ENCODE data around the gene SNX32. TPM values are rescaled to one million over a fixed set of nuclear protein-coding genes. Genes with fewer than 3 reads are reported as not detected.

Gene SNX32
- total RNA-seq, 3 donors from 2014 or later = 0.15 to 2.3 (median 0.48) TPM

DNA sequence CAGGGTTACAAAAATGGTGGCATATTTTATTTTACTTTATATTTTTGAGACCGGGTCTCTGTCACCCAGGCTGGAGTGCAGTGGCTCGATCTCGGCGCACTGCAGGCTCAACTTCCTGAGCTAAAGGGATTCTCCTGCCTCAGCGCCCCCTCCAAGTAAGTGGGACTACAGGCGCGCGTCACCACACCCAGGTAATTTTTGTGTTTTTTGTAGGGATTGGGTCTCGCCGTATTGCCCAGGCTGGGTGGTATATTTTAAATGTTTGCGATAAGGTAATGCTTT, 67.1 kb downstream of the SNX32 start:
- DNase-seq (ENCODE audit: low spot score in 2 of 2) = no peak
- Histone ChIP-seq H3K27ac (peak overlapping the region in 1 of 2 donors; percentile 46), H3K4me3 (peak overlapping the region; percentile 52 to 89 (median 53)), H3K4me1 (peaks cover 0 to 6% of the 10 kb centered on the region in 2 donors), H3K9me3 (no peaks in the 10 kb centered on the region), H3K27me3 (peaks cover 0 to 8% of the 10 kb centered on the region in 2 donors), H3K36me3 (no peaks in the 10 kb centered on the region)
- TF ChIP-seq, protein P1, sequence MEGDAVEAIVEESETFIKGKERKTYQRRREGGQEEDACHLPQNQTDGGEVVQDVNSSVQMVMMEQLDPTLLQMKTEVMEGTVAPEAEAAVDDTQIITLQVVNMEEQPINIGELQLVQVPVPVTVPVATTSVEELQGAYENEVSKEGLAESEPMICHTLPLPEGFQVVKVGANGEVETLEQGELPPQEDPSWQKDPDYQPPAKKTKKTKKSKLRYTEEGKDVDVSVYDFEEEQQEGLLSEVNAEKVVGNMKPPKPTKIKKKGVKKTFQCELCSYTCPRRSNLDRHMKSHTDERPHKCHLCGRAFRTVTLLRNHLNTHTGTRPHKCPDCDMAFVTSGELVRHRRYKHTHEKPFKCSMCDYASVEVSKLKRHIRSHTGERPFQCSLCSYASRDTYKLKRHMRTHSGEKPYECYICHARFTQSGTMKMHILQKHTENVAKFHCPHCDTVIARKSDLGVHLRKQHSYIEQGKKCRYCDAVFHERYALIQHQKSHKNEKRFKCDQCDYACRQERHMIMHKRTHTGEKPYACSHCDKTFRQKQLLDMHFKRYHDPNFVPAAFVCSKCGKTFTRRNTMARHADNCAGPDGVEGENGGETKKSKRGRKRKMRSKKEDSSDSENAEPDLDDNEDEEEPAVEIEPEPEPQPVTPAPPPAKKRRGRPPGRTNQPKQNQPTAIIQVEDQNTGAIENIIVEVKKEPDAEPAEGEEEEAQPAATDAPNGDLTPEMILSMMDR (IDR thresholded peaks at IDR 0.05) = no peak
- TF ChIP-seq POLR2AphosphoS5 (IDR thresholded peaks at IDR 0.05) (no peak), POLR2A (IDR thresholded peaks at IDR 0.05) (no peak)
- intact Hi-C loops (cut with DNase I; ENCODE audit: low total_unique reads) = no loop called here

- peaks cover 0 to 6% of the 10 kb centered on the region in 2 donors for H3K4me1 ChIP-seq
- H3K27ac ChIP-seq = no peak overlapping the region
- H3K27me3 ChIP-seq = peaks cover 0 to 8% of the 10 kb centered on the region in 2 donors
- H3K9me3 ChIP-seq = no peaks in the 10 kb centered on the region
- DNase-seq (ENCODE audit: low spot score in 2 of 2) = no peak
- TF ChIP-seq, protein P1 (IDR thresholded peaks at IDR 0.05) = no peak
- TF ChIP-seq POLR2A (IDR thresholded peaks at IDR 0.05) = no peak
- TF ChIP-seq POLR2AphosphoS5 (IDR thresholded peaks at IDR 0.05) = no peak
- no peak overlapping the region for H3K4me3 ChIP-seq
- intact Hi-C loops (cut with DNase I; ENCODE audit: low total_unique reads) = no loop called here
- H3K36me3 ChIP-seq = no peaks in the 10 kb centered on the region
These were observed 69.3 kb downstream of the SNX32 start for GRCh38 chr11:65903068-65903481.

Other genes starting within 250 kb of the SNX32 start
- gene KCNK7, start 238.2 kb upstream of the SNX32 start, total RNA-seq = 1 to 10 TPM in 1 of 3 donors, under 1 TPM in 2; 0.33 to 2.2 (median 0.80) TPM
- gene MAP3K11, start 219.7 kb upstream of the SNX32 start, total RNA-seq = 10 to 100 TPM; 30.4 to 39.0 (median 36.7) TPM
- 10 to 100 TPM; 13.4 to 21.0 (median 20.1) TPM for gene PCNX3, start 218.2 kb upstream of the SNX32 start, total RNA-seq
- gene SIPA1, start 195.9 kb upstream of the SNX32 start, total RNA-seq = 10 to 100 TPM; 18.2 to 27.9 (median 25.5) TPM
- gene RELA, start 171.0 kb upstream of the SNX32 start, total RNA-seq = 10 to 100 TPM; 45.0 to 57.7 (median 46.2) TPM
- 10 to 100 TPM; 50.1 to 66.7 (median 61.3) TPM for gene KAT5, start 121.7 kb upstream of the SNX32 start, total RNA-seq
- 100 to 1,000 TPM in 1 of 3 donors, 10 to 100 TPM in 2; 89.1 to 110 (median 99.8) TPM for gene RNASEH2C, start 113.2 kb upstream of the SNX32 start, total RNA-seq
- 10 to 100 TPM; 15.5 to 19.3 (median 17.6) TPM for gene AP5B1, start 53.0 kb upstream of the SNX32 start, total RNA-seq
- gene OVOL1, start 46.9 kb upstream of the SNX32 start, total RNA-seq = 1 to 10 TPM in 2 of 3 donors, not detected in 1; 3.6 to 5.1 TPM
- 100 to 1,000 TPM; 407 to 564 (median 453) TPM for gene CFL1, start 24.2 kb downstream of the SNX32 start, total RNA-seq
- gene MUS81, start 26.5 kb downstream of the SNX32 start, total RNA-seq = 10 to 100 TPM; 29.8 to 44.6 (median 42.9) TPM
- gene EFEMP2, start 38.8 kb downstream of the SNX32 start, total RNA-seq = 10 to 100 TPM; 34.5 to 75.0 (median 57.0) TPM
- gene CTSW, start 45.9 kb downstream of the SNX32 start, total RNA-seq = 1 to 10 TPM; 1.6 to 4.0 (median 1.9) TPM
- 10 to 100 TPM; 51.2 to 68.5 (median 51.7) TPM for gene FIBP, start 54.5 kb downstream of the SNX32 start, total RNA-seq
- 10 to 100 TPM; 30.3 to 91.1 (median 41.9) TPM for gene CCDC85B, start 56.7 kb downstream of the SNX32 start, total RNA-seq
- gene FOSL1, start 66.4 kb downstream of the SNX32 start, total RNA-seq = 10 to 100 TPM in 1 of 3 donors, 1 to 10 TPM in 2; 2.4 to 17.0 (median 7.2) TPM
- 10 to 100 TPM; 16.7 to 20.3 (median 19.7) TPM for gene C11orf68, start 85.1 kb downstream of the SNX32 start, total RNA-seq
- gene DRAP1, start 85.5 kb downstream of the SNX32 start, total RNA-seq = 10 to 100 TPM; 50.1 to 64.5 (median 51.5) TPM
- gene TSGA10IP, start 111.5 kb downstream of the SNX32 start, total RNA-seq = not detected
- gene SART1, start 127.8 kb downstream of the SNX32 start, total RNA-seq = 10 to 100 TPM; 55.2 to 68.5 (median 55.9) TPM
- 10 to 100 TPM; 31.0 to 33.1 (median 31.0) TPM for gene EIF1AD, start 168.2 kb downstream of the SNX32 start, total RNA-seq
- gene BANF1, start 168.5 kb downstream of the SNX32 start, total RNA-seq = 10 to 100 TPM; 15.7 to 42.0 (median 37.4) TPM
- under 1 TPM in 2 of 3 donors, not detected in 1; 0.59 to 0.98 TPM for gene CST6, start 178.0 kb downstream of the SNX32 start, total RNA-seq
- gene CATSPER1, start 192.5 kb downstream of the SNX32 start, total RNA-seq = 1 to 10 TPM in 1 of 3 donors, under 1 TPM in 1, not detected in 1; 0.32 to 1.3 TPM
- gene GAL3ST3, start 215.2 kb downstream of the SNX32 start, total RNA-seq = under 1 TPM in 1 of 3 donors, not detected in 2; 0.29 TPM
- gene SF3B2, start 218.4 kb downstream of the SNX32 start, total RNA-seq = 100 to 1,000 TPM; 144 to 163 (median 154) TPM
- 10 to 100 TPM; 37.9 to 40.6 (median 38.6) TPM for gene PACS1, start 236.3 kb downstream of the SNX32 start, total RNA-seq